Erythroblast (primary cell): ENCODE data around the gene RARB.

Experiments
- GATA1 ChIP-seq: IDR thresholded peaks from 2 replicates; pipeline ENCODE4 v1.6.1; 2011; ENCODE audit warnings: low read depth, mild to moderate bottlenecking, control low read depth, low read length, moderate library complexity
- POLR2A ChIP-seq: IDR thresholded peaks from 2 replicates; pipeline ENCODE4 v1.6.1; 2011; ENCODE audit warnings: mild to moderate bottlenecking, low read length

DNA sequence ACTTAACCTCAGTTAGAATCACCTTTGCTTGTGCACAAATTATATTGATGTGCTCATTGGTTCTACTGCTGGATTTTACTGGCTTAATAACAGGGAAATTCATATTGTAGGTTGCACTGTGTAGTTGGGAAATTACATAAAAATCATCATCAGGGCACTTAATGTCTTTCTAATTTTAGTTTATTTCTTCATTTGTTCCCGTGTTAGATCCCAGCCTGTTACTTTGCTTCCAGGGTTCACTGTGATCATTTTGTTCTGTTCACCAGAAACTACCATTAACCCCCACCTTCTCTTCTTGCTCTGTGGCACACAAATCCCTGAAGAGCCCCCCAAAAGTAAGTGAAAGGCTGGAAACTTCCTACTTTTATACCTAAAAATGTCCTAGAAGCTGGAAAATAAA lies 80.4 kb downstream of the RARB start:
- TF ChIP-seq POLR2A = no peak
- no peak for TF ChIP-seq GATA1
